Measurements from ENCODE around the gene MDP1. TPM values are rescaled to one million over a fixed set of nuclear protein-coding genes. Genes with fewer than 3 reads are reported as not detected.

The MDP1 gene
- total and polyA plus RNA-seq, 10 donors, result 11.0 to 39.6 (median 22.4) TPM

GRCh38 chr14:24251880-24252288 is 36.0 kb upstream of the MDP1 start:
- intact Hi-C loops (cut with DNase I; ENCODE audit: low total_unique reads), result no loop called here
- Histone ChIP-seq H3K4me3 (no peak overlapping the region), H3K27ac (peak overlapping the region in 2 of 8 donors; percentile 14 to 36), H3K4me1 (peaks cover 0 to 23% (median 4%) of the 10 kb centered on the region in 6 donors), H3K9me3 (no peaks in the 10 kb centered on the region), H3K36me3 (peaks cover 0 to 55% (median 6%) of the 10 kb centered on the region in 6 donors), H3K27me3 (replicated peaks in 1 of 7) (no peaks in the 10 kb centered on the region)
- TF ChIP-seq POLR2A (IDR thresholded peaks at IDR 0.05) (no peak), POLR2AphosphoS5 (IDR thresholded peaks at IDR 0.05) (peak in 1 of 3 donors; percentile 11)
- DNase-seq, result no peak
- 76 to 82% (median 81%) methylated on average over 1 of the region's 1 CpG; no CpG with 5 or more reads in 1 of the 5 donors for WGBS, 5 donors

GRCh38 chr14:24250354-24250753 is 34.5 kb upstream of the MDP1 start:
- Histone ChIP-seq H3K4me1 (peaks cover 0 to 33% (median 11%) of the 10 kb centered on the region in 6 donors), H3K27ac (peak overlapping the region in 1 of 8 donors; percentile 36), H3K36me3 (peaks cover 0 to 43% (median 6%) of the 10 kb centered on the region in 6 donors), H3K4me3 (no peak overlapping the region), H3K27me3 (replicated peaks in 1 of 7) (no peaks in the 10 kb centered on the region), H3K9me3 (no peaks in the 10 kb centered on the region)
- TF ChIP-seq POLR2AphosphoS5 (IDR thresholded peaks at IDR 0.05) (no peak), POLR2A (IDR thresholded peaks at IDR 0.05) (no peak), CTCF (IDR thresholded peaks at IDR 0.05 in 8 of 11, conservative IDR thresholded peaks at IDR 0.05 in 3 of 11) (no peak)
- intact Hi-C loops (cut with DNase I; ENCODE audit: low total_unique reads), result no loop called here
- WGBS, 5 donors, result 56 to 73% (median 62%) methylated on average over 4 of the region's 4 CpGs
- DNase-seq, result no peak

GRCh38 chr14:24249230-24250021 is 33.6 kb upstream of the MDP1 start:
- WGBS, 5 donors, result 80 to 84% (median 83%) methylated on average over 11 to 13 of the region's 13 CpGs
- no peak for TF ChIP-seq POLR2A (IDR thresholded peaks at IDR 0.05)
- no peak for TF ChIP-seq CTCF (IDR thresholded peaks at IDR 0.05 in 8 of 11, conservative IDR thresholded peaks at IDR 0.05 in 3 of 11)
- H3K27me3 ChIP-seq (replicated peaks in 1 of 7), result no peaks in the 10 kb centered on the region
- no peaks in the 10 kb centered on the region for H3K9me3 ChIP-seq
- H3K4me3 ChIP-seq, result no peak overlapping the region
- intact Hi-C loops (cut with DNase I; ENCODE audit: low total_unique reads), result no loop called here
- peaks cover 0 to 33% (median 11%) of the 10 kb centered on the region in 6 donors for H3K4me1 ChIP-seq
- H3K36me3 ChIP-seq, result peaks cover 0 to 33% (median 3%) of the 10 kb centered on the region in 6 donors
- DNase-seq, result peak; percentile 68
- H3K27ac ChIP-seq, result no peak overlapping the region

- 74 to 82% (median 76%) methylated on average over 7 of the region's 7 CpGs for WGBS, 5 donors
- Histone ChIP-seq H3K9me3 (no peaks in the 10 kb centered on the region), H3K4me1 (peaks cover 6 to 49% (median 21%) of the 10 kb centered on the region in 6 donors), H3K36me3 (peaks cover 0 to 13% (median 0%) of the 10 kb centered on the region in 6 donors), H3K4me3 (no peak overlapping the region), H3K27ac (peak overlapping the region; percentile 48 to 81 (median 76)), H3K27me3 (replicated peaks in 1 of 7) (no peaks in the 10 kb centered on the region)
- intact Hi-C loops (cut with DNase I; ENCODE audit: low total_unique reads), result no loop called here
- TF ChIP-seq CTCF (IDR thresholded peaks at IDR 0.05 in 8 of 11, conservative IDR thresholded peaks at IDR 0.05 in 3 of 11) (no peak), POLR2A (IDR thresholded peaks at IDR 0.05) (no peak), POLR2AphosphoS5 (IDR thresholded peaks at IDR 0.05) (no peak)
- no peak for DNase-seq
Measured at GRCh38 chr14:24247422-24247821, 31.6 kb upstream of the MDP1 start.

Measured in spleen (tissue), 11 donors.